H4 (cell line): ENCODE data around the gene RPL36. TPM values are rescaled to one million over a fixed set of nuclear protein-coding genes. Genes with fewer than 3 reads are reported as not detected.
"Not testable (repeated sequence)": the region's sequence is repeated elsewhere in the genome, so short reads cannot be mapped to it uniquely, and the experiment has no call there.

Source experiments
- DNase-seq: peaks from one replicate; pipeline ENCODE4 v3.0.0-alpha.2; 2015; ENCODE audit warnings: low spot score
- total RNA-seq: library from RNA; depleted of rRNA; stranded (reverse); fragments of >200 nt; shearing (Covaris generic); gene quantifications from 2 replicates; pipeline ENCODE4 v1.2.3, GENCODE V29; 2014

The RPL36 gene
- total RNA-seq, 1 experiment from 2014 or later: 933 TPM

- peak; percentile 53 for DNase-seq
These were observed 1.1 kb downstream of the RPL36 start for GRCh38 chr19:5690955-5691821.

DNA sequence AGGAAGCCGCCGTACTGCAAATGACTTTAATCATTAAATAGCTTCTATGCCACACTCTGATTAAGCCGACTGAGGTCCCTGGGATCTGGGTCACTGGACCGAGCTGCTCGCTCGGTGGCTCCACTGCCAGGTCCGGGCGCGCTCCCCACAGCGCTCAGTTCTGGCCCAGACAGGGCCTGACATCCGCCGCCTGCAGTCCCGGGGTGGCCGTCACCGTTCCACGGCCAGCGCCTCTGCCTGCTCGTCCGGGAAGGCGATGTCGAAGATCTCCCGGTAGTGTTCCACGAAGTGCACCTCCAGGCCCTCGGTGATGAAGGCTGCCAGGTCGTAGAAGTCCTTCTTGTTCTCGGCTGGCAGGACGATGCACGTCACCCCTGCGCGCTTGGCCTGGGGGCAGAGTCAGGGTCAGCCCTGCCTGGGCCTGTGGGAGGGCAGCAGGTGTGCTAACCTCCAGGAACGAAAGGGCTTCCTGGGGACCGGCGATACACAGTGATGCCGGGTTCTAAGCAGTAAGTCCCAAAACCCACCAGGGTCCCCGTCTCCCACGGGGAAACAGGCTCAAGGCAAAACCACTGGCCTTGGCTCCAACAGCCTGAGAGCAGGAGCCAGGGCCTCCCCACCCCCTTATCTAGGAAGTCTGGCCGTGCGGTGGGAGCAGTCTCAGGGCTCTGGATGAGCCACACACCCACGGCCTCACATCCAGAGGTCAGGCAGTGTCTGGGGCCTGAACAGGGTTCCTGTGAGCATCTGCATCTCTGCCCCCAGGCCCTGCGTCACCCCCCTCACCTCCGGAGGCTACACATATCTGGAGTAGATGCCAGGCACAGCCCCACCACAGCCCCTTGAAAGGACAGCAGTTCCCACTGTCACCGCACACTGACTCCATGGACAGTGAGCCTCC is 2.0 kb downstream of the RPL36 start:
- no peak for DNase-seq

- no peak for DNase-seq
These were observed 2.7 kb downstream of the RPL36 start for GRCh38 chr19:5692723-5693194.

- no peak for DNase-seq
These were observed 3.4 kb downstream of the RPL36 start for GRCh38 chr19:5693195-5694166.

DNA sequence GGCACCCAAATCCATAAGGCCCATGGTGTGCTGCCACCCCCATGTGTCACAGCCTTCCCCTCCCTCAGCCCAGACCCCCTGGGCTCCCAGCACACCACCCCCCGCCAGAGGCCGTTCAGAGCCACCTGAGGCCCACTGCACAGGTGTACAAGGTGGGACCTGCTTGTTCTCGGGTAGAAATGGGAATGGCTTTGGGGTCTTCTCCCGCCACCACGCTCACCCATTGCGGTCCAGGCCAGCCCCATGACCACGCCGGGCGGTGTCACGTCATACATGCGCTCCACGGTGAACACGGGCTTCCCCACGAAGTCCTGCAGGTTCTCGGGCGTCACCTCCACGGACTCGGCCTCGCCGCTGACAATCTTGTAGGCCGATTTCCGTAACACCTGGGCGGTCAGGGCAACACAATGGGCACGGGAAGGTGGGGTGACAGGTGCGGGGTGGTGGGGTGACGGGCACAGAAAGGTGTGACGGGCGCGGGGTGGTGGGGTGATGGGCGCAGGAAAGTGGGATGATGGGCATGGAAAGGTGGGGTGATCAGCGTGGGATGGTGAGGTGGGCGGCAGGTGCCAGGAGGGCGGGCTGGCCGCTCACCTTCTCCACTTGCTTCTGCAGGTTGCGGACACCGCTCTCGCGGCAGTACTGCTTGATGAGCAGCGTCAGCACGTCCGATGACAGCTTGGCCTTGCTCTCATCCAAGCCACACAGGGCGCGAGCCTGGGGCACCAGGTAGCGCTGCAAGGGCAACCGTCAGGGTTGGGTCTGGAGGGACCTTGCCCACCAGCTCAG is 4.3 kb downstream of the RPL36 start:
- no peak for DNase-seq

GRCh38 chr19:5694956-5695648 is 5.0 kb downstream of the RPL36 start:
- no peak for DNase-seq

- DNase-seq: no peak
These were observed 5.6 kb downstream of the RPL36 start for GRCh38 chr19:5695649-5696195.

GRCh38 chr19:5696196-5697021 is 6.3 kb downstream of the RPL36 start:
- DNase-seq: no peak

GRCh38 chr19:5697022-5697889 is 7.2 kb downstream of the RPL36 start:
- no peak for DNase-seq

- no peak for DNase-seq
These were observed 8.0 kb downstream of the RPL36 start for GRCh38 chr19:5697890-5698634.

- DNase-seq: no peak
These were observed 8.7 kb downstream of the RPL36 start for GRCh38 chr19:5698635-5699422.

GRCh38 chr19:5700455-5701092 is 10.5 kb downstream of the RPL36 start:
- DNase-seq: no peak

DNA sequence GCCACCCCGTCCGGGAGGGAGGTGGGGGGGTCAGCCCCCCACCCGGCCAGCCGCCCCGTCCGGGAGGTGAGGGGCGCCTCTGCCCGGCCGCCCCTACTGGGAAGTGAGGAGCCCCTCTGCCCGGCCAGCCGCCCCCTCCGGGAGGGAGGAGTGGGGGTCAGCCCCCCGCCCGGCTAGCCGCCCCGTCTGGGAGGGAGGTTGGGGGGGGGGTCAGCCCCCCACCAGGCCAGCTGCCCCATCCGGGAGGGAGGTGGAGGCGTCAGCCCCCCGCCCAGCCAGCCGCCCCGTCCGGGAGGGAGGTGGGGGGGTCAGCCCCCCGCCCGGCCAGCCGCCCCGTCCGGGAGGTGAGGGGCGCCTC is 11.9 kb downstream of the RPL36 start:
- not testable (repeated sequence) for DNase-seq

- no peak for DNase-seq
These were observed 14.0 kb downstream of the RPL36 start for GRCh38 chr19:5703819-5704818.
